AG09309 (cell line): Measurements from ENCODE around the gene C1QTNF9.
A peak's percentile ranks its signal among the peaks of the same experiment; 100 is the strongest.

Experiments used
- DNase-seq: peaks from one replicate; pipeline ENCODE4 v3.0.0-alpha.2; 2010; ENCODE audit warnings: low read depth
- H3K4me3 ChIP-seq: 2 replicates; pipeline ENCODE4 v1.5.1; 2011; ENCODE audit warnings: mild to moderate bottlenecking, low read depth, low read length, moderate library complexity; ENCODE audit not compliant: control insufficient read depth
- CTCF ChIP-seq: IDR thresholded peaks from 2 replicates; pipeline ENCODE4 v1.5.1; 2011; ENCODE audit warnings: mild to moderate bottlenecking, low read depth, low read length, inconsistent platforms; ENCODE audit not compliant: insufficient read depth, control insufficient read depth; ENCODE audit errors: missing control alignments

Gene C1QTNF9

GRCh38 chr13:24269821-24270220 lies 39.6 kb upstream of the C1QTNF9 start:
- H3K4me3 ChIP-seq: no peak overlapping the region
- no peak for DNase-seq
- TF ChIP-seq CTCF: no peak

GRCh38 chr13:24270639-24271141 lies 38.7 kb upstream of the C1QTNF9 start:
- DNase-seq: no peak
- H3K4me3 ChIP-seq: peak overlapping the region; percentile 26
- no peak for TF ChIP-seq CTCF

GRCh38 chr13:24271231-24271600 lies 38.2 kb upstream of the C1QTNF9 start:
- no peak for DNase-seq
- no peak overlapping the region; the same call in 1 of the 2 replicates for H3K4me3 ChIP-seq

GRCh38 chr13:24271601-24272451 lies 37.6 kb upstream of the C1QTNF9 start:
- H3K4me3 ChIP-seq: peak overlapping the region; percentile 25
- TF ChIP-seq CTCF: no peak
- DNase-seq: peak; percentile 59

More at GRCh38 chr13:24271231-24271600, 38.2 kb upstream of the C1QTNF9 start:
- no peak for TF ChIP-seq CTCF

- H3K4me3 ChIP-seq: peak overlapping the region; percentile 25; the same call in 1 of the 2 replicates
- no peak for TF ChIP-seq CTCF
- no peak for DNase-seq
Observed at GRCh38 chr13:24272452-24273161, 36.8 kb upstream of the C1QTNF9 start.

GRCh38 chr13:24273926-24274325 lies 35.5 kb upstream of the C1QTNF9 start:
- H3K4me3 ChIP-seq: no peak overlapping the region
- TF ChIP-seq CTCF: no peak
- DNase-seq: no peak
